SH-SY5Y (cell line): ENCODE data around the gene PLA2G3.

Experiments
- GATA2 ChIP-seq: IDR thresholded peaks from 2 replicates; pipeline ENCODE4 v1.6.1; 2011; ENCODE audit warnings: mild to moderate bottlenecking, low read depth, low read length
- GATA3 ChIP-seq: IDR thresholded peaks from 2 replicates; pipeline ENCODE4 v1.6.1; 2011; ENCODE audit warnings: low read depth, mild to moderate bottlenecking, low read length, moderate library complexity

Gene PLA2G3

GRCh38 chr22:31155422-31155821, 15.1 kb upstream of the PLA2G3 start:
- TF ChIP-seq GATA2: no peak
- no peak for TF ChIP-seq GATA3

GRCh38 chr22:31154975-31155374, 14.7 kb upstream of the PLA2G3 start:
- TF ChIP-seq GATA3 (no peak), GATA2 (no peak)

DNA sequence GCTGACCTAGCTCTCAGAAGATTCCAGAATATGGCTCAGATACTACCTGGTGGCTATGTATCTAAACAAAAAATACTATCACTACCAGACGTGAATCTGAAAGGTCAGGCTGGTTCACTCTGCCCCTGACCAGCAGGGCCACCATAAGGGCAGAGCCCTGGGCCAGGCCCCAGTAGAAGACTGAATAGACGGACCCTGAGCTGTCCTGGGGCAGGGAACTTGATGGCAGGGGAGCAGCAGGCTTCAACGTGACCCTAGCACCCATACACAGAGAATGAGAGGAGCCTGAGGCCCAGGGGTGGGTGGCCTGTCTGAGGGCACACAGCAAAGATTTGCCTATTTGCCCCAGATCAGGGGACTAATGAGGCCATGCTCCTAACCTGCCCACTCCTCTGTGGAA, 13.0 kb upstream of the PLA2G3 start:
- no peak for TF ChIP-seq GATA2
- no peak for TF ChIP-seq GATA3

- TF ChIP-seq GATA3 (no peak), GATA2 (no peak)
Measured at GRCh38 chr22:31151872-31152271, 11.6 kb upstream of the PLA2G3 start.

DNA sequence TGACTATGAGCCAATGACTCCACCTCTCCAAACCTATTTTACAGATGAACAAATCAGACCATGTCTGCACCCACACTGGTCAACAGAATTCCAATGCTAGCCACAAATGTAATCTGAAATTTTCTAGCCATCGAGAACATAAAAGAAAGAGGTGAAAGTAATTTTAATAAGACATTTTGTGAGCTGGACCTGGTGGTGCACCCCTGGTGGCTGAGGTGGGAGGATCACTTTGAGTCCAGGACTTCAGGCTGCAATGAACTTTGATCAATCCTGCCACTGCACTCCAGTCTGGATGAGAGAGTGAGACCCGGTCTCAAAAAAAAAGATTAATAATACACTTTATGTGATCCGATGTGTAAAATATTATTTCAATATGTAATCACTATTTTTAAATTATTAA, 10.3 kb upstream of the PLA2G3 start:
- TF ChIP-seq GATA3 (no peak), GATA2 (no peak)

GRCh38 chr22:31148953-31149627, 8.8 kb upstream of the PLA2G3 start:
- no peak for TF ChIP-seq GATA2
- TF ChIP-seq GATA3: no peak

DNA sequence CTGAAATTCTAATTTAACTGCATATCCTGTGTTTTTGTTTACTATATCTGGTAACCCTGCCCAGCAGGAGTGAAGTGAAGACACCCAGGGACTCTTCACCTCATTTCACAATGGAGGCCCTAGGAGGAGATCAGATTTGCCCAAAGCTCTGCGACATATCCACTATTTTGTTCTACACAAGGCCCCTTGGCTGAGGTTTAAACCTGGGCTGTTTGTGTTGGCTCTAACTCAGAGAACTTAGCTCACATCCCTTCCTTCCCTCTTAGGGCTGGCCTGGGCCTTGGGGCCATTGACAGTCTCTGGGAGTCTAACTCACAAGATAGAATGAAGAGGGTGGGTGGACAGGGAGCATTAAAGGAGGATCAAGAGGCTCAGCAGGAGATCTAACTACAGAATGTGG, 8.2 kb upstream of the PLA2G3 start:
- TF ChIP-seq GATA3: no peak

DNA sequence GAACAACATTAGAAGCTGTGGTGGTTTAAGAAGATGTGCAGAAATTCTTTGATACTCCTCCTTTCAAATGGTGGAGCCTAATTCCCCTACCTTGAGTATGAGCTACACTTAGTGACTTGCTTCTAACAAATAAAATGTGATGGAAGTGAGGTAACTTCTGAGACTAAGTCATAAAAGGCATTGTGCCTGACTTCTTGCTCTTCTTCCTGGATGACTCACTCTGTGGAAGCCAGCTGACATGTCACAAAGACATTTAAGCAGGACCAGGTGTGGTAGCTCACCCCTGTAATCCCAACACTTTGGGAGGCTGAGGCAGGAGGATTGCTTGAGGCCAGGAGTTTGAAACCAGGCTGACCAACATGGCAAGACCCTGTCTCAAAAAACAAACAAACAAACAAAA, 3.9 kb upstream of the PLA2G3 start:
- TF ChIP-seq GATA2: no peak
- TF ChIP-seq GATA3: no peak

GRCh38 chr22:31143537-31143936, 3.2 kb upstream of the PLA2G3 start:
- TF ChIP-seq GATA2 (no peak), GATA3 (no peak)

DNA sequence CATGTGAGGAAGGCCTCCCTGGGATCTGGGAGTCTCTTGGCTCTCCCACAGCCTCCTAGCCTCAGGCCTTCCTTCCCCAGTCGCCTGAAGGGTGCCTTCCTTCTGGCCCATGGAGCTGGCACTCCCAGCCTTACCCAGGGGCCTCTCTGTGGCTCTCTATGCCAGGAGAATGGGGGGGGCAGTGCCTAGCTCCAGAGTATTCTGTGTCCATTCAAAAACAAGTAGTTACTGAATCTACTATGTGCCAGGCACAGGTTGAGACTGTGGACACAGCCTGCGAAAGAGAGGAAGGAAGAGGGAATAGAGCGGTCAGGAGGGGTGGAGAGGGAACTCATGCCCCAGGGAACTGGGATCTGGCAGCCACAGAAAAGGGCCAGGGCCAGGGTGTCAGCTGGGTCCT, 2.7 kb upstream of the PLA2G3 start:
- TF ChIP-seq GATA3: no peak

DNA sequence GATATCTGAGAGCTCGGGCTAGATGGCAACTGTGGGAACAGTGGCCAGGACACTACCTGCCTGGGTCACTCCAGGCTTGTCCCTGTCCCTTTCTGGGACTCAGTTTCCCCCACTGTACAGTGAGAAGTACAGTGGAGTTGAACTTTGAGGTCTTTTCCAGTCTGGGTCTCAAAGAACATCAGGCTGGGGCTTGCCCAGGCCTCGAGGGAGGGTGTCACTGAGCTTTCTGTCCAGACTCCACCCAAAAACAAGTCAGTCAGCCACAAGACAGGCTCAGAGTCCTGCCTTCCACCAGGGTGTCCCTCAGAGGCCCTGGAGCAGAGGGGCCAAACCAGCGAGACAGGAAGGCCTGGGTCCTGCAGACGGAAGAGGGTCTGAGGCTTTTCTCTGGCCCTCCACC, 2.0 kb upstream of the PLA2G3 start:
- TF ChIP-seq GATA3 (no peak), GATA2 (no peak)

DNA sequence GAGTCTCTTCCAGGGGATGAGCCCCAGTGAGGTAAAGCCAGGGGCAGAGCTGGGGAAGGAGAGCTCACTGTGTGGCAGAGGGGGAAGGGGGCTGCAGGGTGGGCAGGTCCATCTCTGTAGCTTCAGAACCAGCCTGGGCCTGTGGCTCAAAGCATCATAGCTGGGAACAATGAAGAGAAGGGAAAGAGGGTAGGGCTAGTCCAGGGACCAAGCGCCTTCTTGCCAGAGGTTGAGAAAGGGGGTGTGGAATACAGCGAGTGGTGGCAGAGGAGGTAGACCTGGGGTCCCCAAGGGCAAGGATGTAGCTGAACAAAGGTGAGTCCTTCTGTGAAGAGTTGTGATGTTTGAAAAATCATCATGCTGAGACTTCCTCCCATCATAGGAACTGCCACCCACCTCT, 1.2 kb upstream of the PLA2G3 start:
- TF ChIP-seq GATA3 (no peak), GATA2 (no peak)

GRCh38 chr22:31140746-31141145, 438 bp upstream of the PLA2G3 start:
- no peak for TF ChIP-seq GATA3
- TF ChIP-seq GATA2: no peak

DNA sequence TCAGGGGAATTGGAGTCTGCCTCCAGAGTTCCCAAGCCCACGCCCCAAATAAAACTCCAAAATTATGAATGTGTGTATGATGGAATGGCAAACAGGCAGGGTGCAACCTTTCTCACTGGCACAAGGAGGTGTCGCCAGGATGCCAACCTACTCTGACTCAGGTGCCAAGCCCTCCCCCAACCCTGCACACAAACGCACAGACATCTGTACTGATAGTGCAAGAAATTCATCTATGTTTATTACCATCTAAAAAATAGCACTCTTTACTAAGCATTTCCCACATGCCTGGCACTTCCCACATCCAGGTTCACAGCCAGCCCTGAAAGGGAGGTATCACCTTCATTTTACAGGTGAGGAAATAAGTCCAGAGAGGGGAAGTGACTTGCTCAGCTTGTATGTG, 1.2 kb downstream of the PLA2G3 start:
- no peak for TF ChIP-seq GATA3
- no peak for TF ChIP-seq GATA2

GRCh38 chr22:31138126-31138525, 2.2 kb downstream of the PLA2G3 start:
- TF ChIP-seq GATA3 (no peak), GATA2 (no peak)

DNA sequence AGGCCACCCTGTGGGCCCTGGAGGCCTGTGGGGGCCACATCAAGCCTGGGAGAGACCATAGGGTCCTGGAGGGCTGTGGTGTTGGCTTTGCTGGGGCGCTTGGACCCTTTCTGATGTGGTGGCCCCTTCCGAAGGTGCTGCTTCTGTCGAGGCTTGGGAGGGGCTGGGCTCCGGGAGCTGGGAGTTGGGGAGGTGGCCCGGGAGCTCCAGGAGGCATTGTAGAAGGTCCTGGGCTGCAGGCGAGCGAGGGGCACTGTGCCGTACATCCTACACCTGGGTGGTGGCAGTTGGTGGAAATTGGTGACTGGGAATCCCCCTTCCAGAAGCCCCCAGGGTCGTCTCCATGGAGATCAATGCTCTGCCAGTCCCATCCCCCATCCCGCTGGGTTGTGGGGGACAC, 2.6 kb downstream of the PLA2G3 start:
- TF ChIP-seq GATA2 (no peak), GATA3 (no peak)
